Activated CD8-positive, alpha-beta T cell treated with anti-CD3 and anti-CD28 coated beads, Interleukin-2, amount 10 ng/mL, durations not matched to agents 7 days and 5 days (primary cell): ENCODE results near the gene PHF10. TPM values are rescaled to one million over a fixed set of nuclear protein-coding genes. Genes with fewer than 3 reads are reported as not detected.
"Not testable (repeated sequence)": the region's sequence is repeated elsewhere in the genome, so short reads cannot be mapped to it uniquely, and the experiment has no call there.

Experiments
- ATAC-seq: fragments of 150-1000 bp; cut with Tn5 transposase; one replicate; pipeline ENCODE4 v1.10.0; 2021; ENCODE audit warnings: moderate library complexity
- CTCF ChIA-PET: fragments of 350-600 bp; sonication (Branson Sonifier 250); formaldehyde crosslinking; loops from one replicate; lab custom pipeline; 2021; ENCODE audit warnings: antibody characterized with exemption; lab: Charles Lee
- POLR2A ChIA-PET: fragments of 350-600 bp; sonication (Branson Sonifier 250); formaldehyde crosslinking; loops from one replicate; lab custom pipeline; 2021; ENCODE audit warnings: antibody characterized with exemption; lab: Charles Lee
- DNase-seq: peaks from one replicate; pipeline ENCODE4 v3.0.0-alpha.2; 2020
- H3K27ac Mint-ChIP-seq: one replicate; pipeline ENCODE4 v1.8.0; 2021; ENCODE audit warnings: mild to moderate bottlenecking, mixed read lengths
- H3K27me3 Mint-ChIP-seq: one replicate; pipeline ENCODE4 v1.8.0; 2021; ENCODE audit warnings: low read depth, mixed read lengths
- H3K36me3 Mint-ChIP-seq: one replicate; pipeline ENCODE4 v1.8.0; 2021; ENCODE audit warnings: low read depth, mixed read lengths
- H3K4me1 Mint-ChIP-seq: one replicate; pipeline ENCODE4 v1.8.0; 2021; ENCODE audit warnings: low read depth, mixed read lengths
- H3K4me3 Mint-ChIP-seq: one replicate; pipeline ENCODE4 v1.8.0; 2021; ENCODE audit warnings: mild to moderate bottlenecking, mixed read lengths
- H3K9me3 Mint-ChIP-seq: one replicate; pipeline ENCODE4 v1.8.0; 2022; ENCODE audit warnings: mixed read lengths; ENCODE audit not compliant: insufficient read depth
- total RNA-seq, 2 experiments: library from RNA; stranded (reverse); gene quantifications; one replicate each; pipeline ENCODE4 v1.2.3, GENCODE V29; 2021

The PHF10 gene
- 10 to 100 TPM; 49.0 to 50.5 TPM for total RNA-seq

DNA sequence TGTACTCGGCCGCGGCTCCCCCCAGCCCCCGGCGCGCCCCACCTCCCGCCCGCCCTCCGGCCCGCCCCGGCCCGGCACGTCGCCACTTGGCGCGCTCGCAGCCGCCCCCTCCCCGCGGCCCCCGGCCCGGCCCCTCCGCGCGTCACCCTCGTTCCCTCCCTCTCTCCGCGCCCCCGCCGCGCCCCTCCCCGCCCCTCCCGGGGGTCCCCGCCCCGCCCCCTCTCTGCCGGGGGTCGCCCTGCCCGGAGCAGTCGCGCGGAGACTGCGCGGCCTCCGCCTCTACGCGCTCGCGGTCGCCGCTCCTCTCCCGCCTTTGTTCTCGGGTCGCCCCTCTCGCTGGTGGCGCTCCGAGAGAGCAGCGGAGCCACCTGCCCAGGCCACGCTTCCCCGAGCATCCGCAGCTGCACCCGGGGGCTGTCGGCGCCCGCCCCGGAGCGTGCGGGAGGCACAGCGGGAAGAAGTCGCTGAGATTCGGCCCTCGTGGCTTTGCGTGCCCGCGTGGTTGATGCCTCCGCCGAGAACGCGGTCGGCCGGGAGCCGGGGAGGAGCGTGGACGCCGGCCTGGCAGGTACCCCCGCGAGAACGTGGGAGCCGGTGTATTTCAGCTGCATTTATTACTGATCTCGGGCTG lies at the start of gene PHF10:
PHF10 (minus strand) TSS at position 7 of the 631 bp plus-strand sequence. CDS start 569 bp downstream, outside the sequence.
- ATAC-seq: peak; percentile 59
- H3K27me3 Mint-ChIP-seq: peaks cover 6% of the 10 kb centered on the region
- H3K4me3 Mint-ChIP-seq: peak within 1 kb of the TSS; percentile 86
- ChIA-PET CTCF (no interaction called here), POLR2A (interaction anchor here (0.8 to 2.9 kb wide), 6 partner anchors 16 to 828 kb away, joined by 3 to 13 read pairs (median 7); partner anchors contain the start of genes C6orf120, DYNLT2, ERMARD and WDR27)
- DNase-seq: peak; percentile 57
- H3K4me1 Mint-ChIP-seq: peaks cover 35% of the 10 kb centered on the region
- peak within 1 kb of the TSS; percentile 93 for H3K27ac Mint-ChIP-seq
- H3K36me3 Mint-ChIP-seq: peaks cover 15% of the 10 kb centered on the region
- H3K9me3 Mint-ChIP-seq: no peaks in the 10 kb centered on the region

DNA sequence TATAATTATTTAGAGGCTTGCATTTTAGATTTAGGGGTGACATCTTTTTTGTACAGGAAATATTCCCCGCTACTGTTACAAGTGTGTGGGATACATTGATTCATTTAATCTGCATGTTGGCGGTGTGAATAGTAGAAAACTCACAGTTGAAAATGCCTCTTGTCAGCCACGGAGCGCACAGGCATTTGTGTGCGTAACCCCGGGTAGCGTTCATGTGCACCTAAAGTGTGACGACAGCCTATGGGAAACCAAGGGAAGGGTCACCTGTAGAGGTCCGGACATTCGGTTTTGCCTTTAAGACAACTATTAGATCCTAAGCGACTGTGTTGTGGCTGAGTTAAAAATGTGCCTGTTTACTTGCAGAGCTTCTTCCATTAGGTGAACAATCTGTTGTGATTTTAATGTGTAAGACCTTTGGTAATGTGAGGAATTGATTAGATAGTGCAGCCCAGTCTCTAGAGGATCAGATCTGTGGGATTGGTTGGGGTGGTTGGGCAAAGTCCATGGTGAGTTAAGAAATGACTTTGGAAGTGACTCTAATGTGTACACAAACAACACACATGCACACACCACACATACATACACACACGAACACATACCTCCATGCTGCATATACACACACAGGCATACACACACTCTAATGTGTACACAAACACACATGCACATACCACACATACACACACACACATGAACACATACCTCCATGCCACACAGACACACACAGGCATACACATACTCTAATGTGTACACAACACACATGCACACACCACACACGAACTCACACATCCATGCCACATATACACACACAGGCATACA lies 42.8 kb upstream of the PHF10 start:
- Mint-ChIP-seq H3K27ac (no peak overlapping the region), H3K4me1 (no peaks in the 10 kb centered on the region), H3K9me3 (no peaks in the 10 kb centered on the region), H3K36me3 (peaks cover 43% of the 10 kb centered on the region), H3K4me3 (no peak overlapping the region), H3K27me3 (no peaks in the 10 kb centered on the region)
- ChIA-PET CTCF (interaction anchor here (2.3 kb wide), 1 partner anchor 23 kb away, joined by 7 read pairs; no protein-coding TSS in a partner anchor), POLR2A (no interaction called here)
- no peak for DNase-seq
- no peak for ATAC-seq

DNA sequence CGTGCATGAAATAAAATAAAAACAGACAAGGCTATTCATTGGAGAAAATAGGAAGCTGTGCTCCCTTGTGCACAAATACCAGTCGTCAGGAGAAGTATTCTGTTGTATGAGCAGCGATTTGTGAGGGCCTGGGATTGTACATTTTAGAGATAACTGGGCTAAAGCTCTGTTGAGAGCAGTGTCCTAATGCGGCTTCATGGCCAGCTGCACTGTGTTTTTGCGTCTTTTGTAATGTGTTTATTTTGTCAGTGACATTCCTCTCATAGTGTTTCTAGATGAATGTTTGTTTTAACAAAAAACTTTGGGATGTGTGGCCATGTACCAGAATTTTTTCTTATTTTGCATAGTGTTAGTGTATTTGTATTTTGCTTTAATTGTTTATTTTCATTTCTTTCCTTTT lies 41.9 kb upstream of the PHF10 start:
- DNase-seq: no peak
- Mint-ChIP-seq H3K36me3 (peaks cover 39% of the 10 kb centered on the region), H3K9me3 (no peaks in the 10 kb centered on the region), H3K4me3 (no peak overlapping the region), H3K27me3 (no peaks in the 10 kb centered on the region), H3K4me1 (no peaks in the 10 kb centered on the region), H3K27ac (no peak overlapping the region)
- ATAC-seq: no peak
- ChIA-PET POLR2A (no interaction called here), CTCF (interaction anchor here (2.3 kb wide), 1 partner anchor 24 kb away, joined by 7 read pairs; no protein-coding TSS in a partner anchor)

- ATAC-seq, POLR2A ChIA-PET, H3K4me3 Mint-ChIP-seq, H3K27ac Mint-ChIP-seq, H3K9me3 Mint-ChIP-seq, DNase-seq, H3K27me3 Mint-ChIP-seq, H3K4me1 Mint-ChIP-seq: not testable (repeated sequence)
- CTCF ChIA-PET: interaction anchor here (0.9 to 2.3 kb wide), 2 partner anchors 23 to 25 kb away, joined by 3 to 7 read pairs; no protein-coding TSS in a partner anchor
- H3K36me3 Mint-ChIP-seq: peaks cover 40% of the 10 kb centered on the region
Observed at GRCh38 chr6:169765789-169766188, 41.5 kb upstream of the PHF10 start.

- Mint-ChIP-seq H3K27me3 (no peaks in the 10 kb centered on the region), H3K4me3 (no peak overlapping the region), H3K36me3 (peaks cover 52% of the 10 kb centered on the region), H3K27ac (no peak overlapping the region), H3K9me3 (no peaks in the 10 kb centered on the region), H3K4me1 (no peaks in the 10 kb centered on the region)
- ChIA-PET POLR2A (no interaction called here), CTCF (no interaction called here)
- ATAC-seq: no peak
- no peak for DNase-seq
Observed at GRCh38 chr6:169763881-169764280, 39.6 kb upstream of the PHF10 start.

DNA sequence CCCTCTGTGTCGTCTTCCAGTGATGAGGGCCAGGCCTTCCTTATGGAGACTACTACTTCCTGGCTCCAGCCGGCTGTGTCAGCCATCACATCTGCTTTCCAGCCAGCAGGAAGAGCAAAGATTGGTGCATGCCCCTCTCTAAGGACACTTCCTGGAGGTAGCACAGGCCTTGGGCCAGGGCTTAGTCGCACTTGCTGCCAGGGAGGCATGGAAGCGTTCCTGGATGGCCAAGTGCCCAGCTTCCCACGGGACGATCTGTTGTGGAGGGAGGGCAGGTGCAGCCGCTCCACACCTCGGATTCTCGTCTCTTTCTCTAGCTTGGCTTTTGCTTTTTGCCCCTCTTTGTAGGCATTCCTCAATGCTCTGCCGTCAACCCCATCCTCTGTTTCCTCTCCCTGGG lies 39.0 kb upstream of the PHF10 start:
- POLR2A ChIA-PET: no interaction called here
- CTCF ChIA-PET: no interaction called here
- H3K9me3 Mint-ChIP-seq: no peaks in the 10 kb centered on the region
- H3K27me3 Mint-ChIP-seq: no peaks in the 10 kb centered on the region
- no peaks in the 10 kb centered on the region for H3K4me1 Mint-ChIP-seq
- peaks cover 55% of the 10 kb centered on the region for H3K36me3 Mint-ChIP-seq
- DNase-seq (no peak), ATAC-seq (no peak)
- no peak overlapping the region for H3K27ac Mint-ChIP-seq
- H3K4me3 Mint-ChIP-seq: no peak overlapping the region

DNA sequence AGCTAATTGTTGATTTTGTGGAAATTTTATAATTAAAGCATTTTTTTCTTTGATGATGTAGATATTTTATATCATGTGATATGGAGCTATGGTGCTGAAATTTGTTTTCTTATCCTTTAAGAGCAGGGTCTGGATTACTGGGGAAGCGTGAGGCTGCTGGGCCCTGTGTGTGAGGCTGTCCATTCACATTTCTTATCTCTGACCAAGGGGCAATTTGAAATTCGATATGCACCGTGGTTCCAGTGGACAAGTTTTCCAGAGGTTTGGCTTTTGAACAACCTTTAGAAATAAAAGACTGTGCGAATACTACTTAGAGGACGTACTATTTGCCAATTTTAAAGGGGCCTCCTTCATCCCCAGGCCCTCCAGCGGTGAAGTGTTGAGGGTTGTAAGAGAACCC lies 30.9 kb upstream of the PHF10 start:
- CTCF ChIA-PET: no interaction called here
- peaks cover 39% of the 10 kb centered on the region for H3K36me3 Mint-ChIP-seq
- POLR2A ChIA-PET: no interaction called here
- peaks cover 18% of the 10 kb centered on the region for H3K4me1 Mint-ChIP-seq
- DNase-seq: no peak
- no peaks in the 10 kb centered on the region for H3K27me3 Mint-ChIP-seq
- no peaks in the 10 kb centered on the region for H3K9me3 Mint-ChIP-seq
- H3K27ac Mint-ChIP-seq: no peak overlapping the region
- no peak overlapping the region for H3K4me3 Mint-ChIP-seq
- no peak for ATAC-seq

- peaks cover 4% of the 10 kb centered on the region for H3K9me3 Mint-ChIP-seq
- peaks cover 26% of the 10 kb centered on the region for H3K4me1 Mint-ChIP-seq
- H3K4me3 Mint-ChIP-seq: peak overlapping the region; percentile 100
- peak; percentile 33 for DNase-seq
- ChIA-PET CTCF (interaction anchor here (1.0 to 1.7 kb wide), 4 partner anchors 35 to 801 kb away, joined by 4 to 6 read pairs (median 4); partner anchors contain the start of genes C6orf120, PSMB1, TBP and WDR27), POLR2A (interaction anchor here (0.6 to 3.2 kb wide), 14 partner anchors 8 to 832 kb away, joined by 3 to 39 read pairs (median 3); partner anchors contain the start of genes C6orf120, PDCD2, PSMB1 and TBP)
- H3K27me3 Mint-ChIP-seq: no peaks in the 10 kb centered on the region
- peaks cover 32% of the 10 kb centered on the region for H3K36me3 Mint-ChIP-seq
- ATAC-seq: no peak
- H3K27ac Mint-ChIP-seq: peak overlapping the region; percentile 95
Observed at GRCh38 chr6:169752074-169752623, 27.8 kb upstream of the PHF10 start.

GRCh38 chr6:169751242-169752073 lies 27.2 kb upstream of the PHF10 start, which contains the start of the genes DYNLT2 and ERMARD:
Gene DYNLT2 (minus strand): TSS chr6:169751572. CDS start chr6:169751458, 114 bp downstream.
Gene ERMARD (plus strand): TSS chr6:169751622. CDS start chr6:169751658, 36 bp downstream.
- H3K27me3 Mint-ChIP-seq: peaks cover 3% of the 10 kb centered on the region
- peaks cover 26% of the 10 kb centered on the region for H3K4me1 Mint-ChIP-seq
- H3K27ac Mint-ChIP-seq: peak within 1 kb of the TSS; percentile 100
- POLR2A ChIA-PET: interaction anchor here (0.6 to 3.2 kb wide), 15 partner anchors 8 to 832 kb away, joined by 3 to 39 read pairs (median 3); partner anchors contain the start of genes C6orf120, PDCD2, PSMB1 and TBP
- peaks cover 5% of the 10 kb centered on the region for H3K9me3 Mint-ChIP-seq
- peak; percentile 98 for ATAC-seq
- DNase-seq: peak; percentile 95
- peaks cover 29% of the 10 kb centered on the region for H3K36me3 Mint-ChIP-seq
- CTCF ChIA-PET: interaction anchor here (1.0 to 1.7 kb wide), 3 partner anchors 38 to 802 kb away, joined by 4 to 6 read pairs (median 5); partner anchors contain the start of genes C6orf120, PSMB1, TBP and WDR27
- peak within 1 kb of the TSS; percentile 100 for H3K4me3 Mint-ChIP-seq

DNA sequence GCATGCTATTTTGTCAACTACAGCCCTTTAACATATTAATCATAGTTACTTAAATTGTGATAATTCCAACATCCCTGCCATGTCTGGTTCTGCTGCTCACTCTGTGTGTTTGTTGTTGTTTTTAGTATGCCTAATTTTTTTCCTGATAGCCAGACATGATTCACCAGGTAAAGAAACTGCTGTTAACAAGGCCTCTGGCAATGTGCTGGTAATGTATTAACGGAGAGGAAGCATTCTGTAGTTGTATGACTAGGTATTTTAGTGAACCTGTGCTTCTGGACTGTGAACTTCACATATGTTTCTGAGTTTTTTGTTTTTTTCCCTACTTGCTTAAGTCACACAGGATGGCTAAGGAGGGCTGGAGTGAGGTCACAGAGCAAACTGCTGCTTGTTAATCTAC lies 22.3 kb upstream of the PHF10 start:
- POLR2A ChIA-PET: no interaction called here
- CTCF ChIA-PET: no interaction called here
- no peak for ATAC-seq

More for the DNA sequence above, 22.3 kb upstream of the PHF10 start:
- peaks cover 5% of the 10 kb centered on the region for H3K9me3 Mint-ChIP-seq
- peaks cover 11% of the 10 kb centered on the region for H3K4me1 Mint-ChIP-seq
- peaks cover 26% of the 10 kb centered on the region for H3K36me3 Mint-ChIP-seq
- DNase-seq: no peak
- H3K27me3 Mint-ChIP-seq: peaks cover 7% of the 10 kb centered on the region
- no peak overlapping the region for H3K4me3 Mint-ChIP-seq
- H3K27ac Mint-ChIP-seq: no peak overlapping the region
